ENCODE data around the gene USP21.

The USP21 gene

DNA sequence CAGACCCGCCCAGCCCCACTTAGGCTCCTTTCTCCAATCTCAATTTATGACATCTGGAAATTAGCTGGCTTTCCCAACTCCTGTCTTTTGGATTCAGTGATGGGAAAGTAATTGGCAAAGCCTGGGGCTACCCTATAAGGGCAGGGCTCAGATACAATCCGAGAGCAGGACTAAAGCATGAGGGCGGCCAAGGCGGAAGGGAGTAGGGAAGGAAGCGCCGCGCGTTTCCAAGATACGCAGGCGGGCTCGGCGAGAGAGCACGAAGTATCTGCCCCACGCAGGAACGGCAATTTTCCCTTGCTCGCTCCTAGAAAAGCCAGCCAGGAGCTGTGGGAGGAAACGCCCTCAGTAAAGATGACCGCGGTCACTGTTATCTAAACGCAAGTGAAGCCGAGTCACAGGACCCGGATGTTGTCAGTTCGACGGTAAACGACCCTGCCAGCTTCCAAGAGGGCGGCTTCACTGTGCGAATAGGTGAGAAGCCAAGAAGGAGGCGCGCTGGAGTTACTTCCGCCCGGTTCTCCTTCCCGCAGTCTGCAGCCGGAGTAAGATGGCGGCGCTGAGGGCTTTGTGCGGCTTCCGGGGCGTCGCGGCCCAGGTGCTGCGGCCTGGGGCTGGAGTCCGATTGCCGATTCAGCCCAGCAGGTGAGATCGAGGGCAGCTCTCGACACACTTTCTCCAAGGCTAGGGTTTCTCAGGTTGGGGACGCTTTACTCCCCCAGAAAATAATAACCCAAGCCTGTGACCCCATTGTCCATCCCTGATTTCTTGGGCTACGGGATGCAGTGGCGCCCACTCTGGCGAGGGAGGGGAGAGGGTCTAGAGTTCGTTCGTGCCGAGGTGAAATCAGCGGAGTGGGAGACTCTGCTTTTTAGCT is 42.8 kb downstream of the USP21 start, which contains the start of gene NDUFS2:
Gene NDUFS2, plus strand, starts transcription at position 532 of the 877 bp plus-strand sequence. Its CDS starts 19 bp downstream, at position 551.
- peak; percentile 95 for DNase-seq (ENCODE audit: low read depth, low spot score)
- H3K36me3 ChIP-seq (ENCODE audit: insufficient read depth, low read length): peaks cover 39% of the 10 kb centered on the region
- H3K4me3 ChIP-seq: peak within 1 kb of the TSS; percentile 91
- peak within 1 kb of the TSS; percentile 99 for H3K27ac ChIP-seq
- H3K9me3 ChIP-seq (ENCODE audit: low read depth, low read length): no peaks in the 10 kb centered on the region
- H3K9ac ChIP-seq (ENCODE audit: insufficient read length): peak within 1 kb of the TSS; percentile 98
- TF ChIP-seq POLR2AphosphoS5 (IDR thresholded peaks at IDR 0.05; ENCODE audit: borderline replicate concordance, low read depth, low read length) (peak; percentile 87), FOXP2 (optimal IDR thresholded peaks at IDR 0.05; ENCODE audit: control extremely low read depth, extremely low read length, insufficient read depth) (peak; percentile 99), EZH2 (IDR thresholded peaks at IDR 0.05) (no peak)

DNA sequence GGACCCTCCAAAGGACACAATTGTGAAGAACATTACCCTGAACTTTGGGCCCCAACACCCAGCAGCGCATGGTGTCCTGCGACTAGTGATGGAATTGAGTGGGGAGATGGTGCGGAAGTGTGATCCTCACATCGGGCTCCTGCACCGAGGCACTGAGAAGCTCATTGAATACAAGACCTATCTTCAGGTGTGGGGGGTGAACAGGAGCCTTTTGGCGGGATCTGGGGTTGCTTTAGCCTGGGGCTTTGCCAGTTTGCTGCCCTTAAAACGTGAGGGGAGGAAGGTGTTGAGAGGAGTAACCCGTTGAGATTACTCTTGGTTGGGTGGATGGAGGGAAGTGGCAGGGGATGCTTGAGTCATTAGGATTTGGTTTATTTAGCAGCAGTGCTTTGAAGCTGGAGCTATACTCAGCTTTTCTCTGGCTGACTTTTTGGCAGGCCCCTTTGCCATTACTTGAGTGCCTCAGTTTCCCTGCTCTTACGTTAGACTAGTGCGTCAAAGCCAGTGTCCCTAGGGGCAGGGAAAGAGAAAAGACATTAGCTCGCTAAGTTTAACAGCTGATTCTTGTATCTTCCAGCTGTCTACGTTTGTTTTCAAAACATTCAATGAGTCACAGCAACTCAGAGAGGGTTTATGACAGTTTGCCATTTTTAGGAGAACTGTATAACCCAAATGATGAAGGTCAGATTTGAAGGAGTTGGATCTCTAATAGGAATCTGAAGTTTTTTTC is 47.3 kb downstream of the USP21 start:
- H3K4me3 ChIP-seq: no peak overlapping the region
- H3K9ac ChIP-seq (ENCODE audit: insufficient read length): no peak overlapping the region
- H3K36me3 ChIP-seq (ENCODE audit: insufficient read depth, low read length): peaks cover 73% of the 10 kb centered on the region
- no peak for TF ChIP-seq FOXP2 (optimal IDR thresholded peaks at IDR 0.05; ENCODE audit: control extremely low read depth, extremely low read length, insufficient read depth)
- TF ChIP-seq POLR2AphosphoS5 (IDR thresholded peaks at IDR 0.05; ENCODE audit: borderline replicate concordance, low read depth, low read length): no peak
- TF ChIP-seq EZH2 (IDR thresholded peaks at IDR 0.05): no peak
- DNase-seq (ENCODE audit: low read depth, low spot score): no peak
- no peaks in the 10 kb centered on the region for H3K9me3 ChIP-seq (ENCODE audit: low read depth, low read length)
- no peak overlapping the region for H3K27ac ChIP-seq

GRCh38 chr1:161207173-161207572 is 47.9 kb downstream of the USP21 start:
- no peak overlapping the region for H3K27ac ChIP-seq
- no peak overlapping the region for H3K4me3 ChIP-seq
- no peaks in the 10 kb centered on the region for H3K9me3 ChIP-seq (ENCODE audit: low read depth, low read length)
- DNase-seq (ENCODE audit: low read depth, low spot score): no peak
- TF ChIP-seq EZH2 (IDR thresholded peaks at IDR 0.05): no peak
- no peak for TF ChIP-seq POLR2AphosphoS5 (IDR thresholded peaks at IDR 0.05; ENCODE audit: borderline replicate concordance, low read depth, low read length)
- no peak for TF ChIP-seq FOXP2 (optimal IDR thresholded peaks at IDR 0.05; ENCODE audit: control extremely low read depth, extremely low read length, insufficient read depth)
- H3K36me3 ChIP-seq (ENCODE audit: insufficient read depth, low read length): peaks cover 79% of the 10 kb centered on the region
- no peak overlapping the region for H3K9ac ChIP-seq (ENCODE audit: insufficient read length)

DNA sequence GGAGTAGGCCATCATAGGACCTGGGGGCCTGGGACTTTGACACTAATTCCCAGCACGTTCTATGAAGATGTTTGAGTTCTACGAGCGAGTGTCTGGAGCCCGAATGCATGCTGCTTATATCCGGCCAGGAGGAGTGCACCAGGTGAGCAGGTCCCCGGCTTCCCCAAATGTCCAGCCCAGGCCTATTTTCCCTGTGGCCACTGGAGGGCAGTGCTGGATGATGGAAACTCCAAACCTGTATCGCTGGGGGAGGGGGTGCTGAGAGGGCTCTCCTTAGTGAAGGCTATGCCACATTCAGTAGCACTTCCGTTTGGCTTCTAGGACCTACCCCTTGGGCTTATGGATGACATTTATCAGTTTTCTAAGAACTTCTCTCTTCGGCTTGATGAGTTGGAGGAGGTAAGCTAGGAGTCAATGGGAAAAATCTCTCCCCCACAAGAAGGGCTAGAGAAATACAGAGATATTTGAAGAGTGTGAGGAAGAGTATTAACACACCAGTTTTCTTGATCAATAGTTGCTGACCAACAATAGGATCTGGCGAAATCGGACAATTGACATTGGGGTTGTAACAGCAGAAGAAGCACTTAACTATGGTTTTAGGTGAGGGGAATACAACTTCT is 50.6 kb downstream of the USP21 start:
- H3K36me3 ChIP-seq (ENCODE audit: insufficient read depth, low read length): peaks cover 85% of the 10 kb centered on the region
- DNase-seq (ENCODE audit: low read depth, low spot score): no peak

DNA sequence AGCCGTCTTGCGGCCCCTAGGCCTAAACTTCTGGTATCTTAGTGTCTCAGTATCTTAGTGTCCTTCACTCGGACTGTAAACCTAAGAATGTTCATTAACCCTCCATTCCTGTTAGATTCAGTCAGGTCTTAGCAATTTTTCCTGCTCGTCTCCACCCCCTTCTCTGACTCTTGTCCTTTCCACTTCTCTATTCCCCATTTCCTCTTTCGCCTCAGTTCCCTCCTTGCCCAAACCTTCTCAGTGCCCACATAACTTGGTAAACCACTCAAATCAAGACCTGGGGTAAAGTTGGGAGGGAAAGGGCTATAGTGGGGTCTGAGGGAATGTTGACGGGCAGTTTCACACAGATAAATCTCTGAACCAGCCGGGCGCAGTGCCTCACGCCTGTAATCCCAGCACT is 55.1 kb downstream of the USP21 start:
- Histone ChIP-seq H3K27ac (no peak overlapping the region), H3K36me3 (ENCODE audit: insufficient read depth, low read length) (peaks cover 56% of the 10 kb centered on the region)
- DNase-seq (ENCODE audit: low read depth, low spot score): no peak

More for the DNA sequence above, 50.6 kb downstream of the USP21 start:
- no peak overlapping the region for H3K9ac ChIP-seq (ENCODE audit: insufficient read length)
- no peak overlapping the region for H3K4me3 ChIP-seq
- TF ChIP-seq FOXP2 (optimal IDR thresholded peaks at IDR 0.05; ENCODE audit: control extremely low read depth, extremely low read length, insufficient read depth): no peak
- no peak for TF ChIP-seq POLR2AphosphoS5 (IDR thresholded peaks at IDR 0.05; ENCODE audit: borderline replicate concordance, low read depth, low read length)
- TF ChIP-seq EZH2 (IDR thresholded peaks at IDR 0.05): no peak
- H3K9me3 ChIP-seq (ENCODE audit: low read depth, low read length): no peaks in the 10 kb centered on the region
- no peak overlapping the region for H3K27ac ChIP-seq

DNA sequence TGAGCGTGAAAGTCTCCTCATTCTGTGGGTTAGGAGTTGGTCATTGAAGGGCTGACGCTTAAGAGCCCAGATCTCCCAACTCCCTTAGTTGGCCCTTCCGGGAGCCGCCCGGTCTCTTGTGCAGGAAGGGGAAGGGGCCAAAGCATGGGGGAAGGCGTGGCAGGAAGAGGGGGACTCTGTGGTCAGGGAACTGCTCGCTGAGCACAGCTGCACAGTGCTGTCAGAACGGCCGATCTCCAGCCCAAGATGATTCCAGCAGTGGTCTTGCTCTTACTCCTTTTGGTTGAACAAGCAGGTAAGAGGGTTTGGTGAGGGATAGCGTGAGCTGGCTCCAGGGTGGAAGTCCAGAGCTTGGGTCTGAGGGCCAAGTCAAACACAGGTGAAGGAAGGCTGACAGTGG is 55.8 kb downstream of the USP21 start, which contains the start of gene FCER1G:
Gene FCER1G, plus strand, starts transcription at position 220 of the 400 bp plus-strand sequence. Its CDS starts 27 bp downstream, at position 247.
- Histone ChIP-seq H3K4me3 (no peak within 1 kb of the TSS), H3K36me3 (ENCODE audit: insufficient read depth, low read length) (peaks cover 49% of the 10 kb centered on the region), H3K9ac (ENCODE audit: insufficient read length) (no peak within 1 kb of the TSS), H3K9me3 (ENCODE audit: low read depth, low read length) (no peaks in the 10 kb centered on the region), H3K27ac (no peak within 1 kb of the TSS)
- TF ChIP-seq EZH2 (IDR thresholded peaks at IDR 0.05) (no peak), POLR2AphosphoS5 (IDR thresholded peaks at IDR 0.05; ENCODE audit: borderline replicate concordance, low read depth, low read length) (no peak), FOXP2 (optimal IDR thresholded peaks at IDR 0.05; ENCODE audit: control extremely low read depth, extremely low read length, insufficient read depth) (no peak)
- no peak for DNase-seq (ENCODE audit: low read depth, low spot score)

More for the DNA sequence above, 55.1 kb downstream of the USP21 start:
- no peak overlapping the region for H3K9ac ChIP-seq (ENCODE audit: insufficient read length)
- no peak overlapping the region for H3K4me3 ChIP-seq
- TF ChIP-seq POLR2AphosphoS5 (IDR thresholded peaks at IDR 0.05; ENCODE audit: borderline replicate concordance, low read depth, low read length) (no peak), EZH2 (IDR thresholded peaks at IDR 0.05) (no peak), FOXP2 (optimal IDR thresholded peaks at IDR 0.05; ENCODE audit: control extremely low read depth, extremely low read length, insufficient read depth) (no peak)
- no peaks in the 10 kb centered on the region for H3K9me3 ChIP-seq (ENCODE audit: low read depth, low read length)
